ENCODE measurements around the gene GRIA4. TPM values are rescaled to one million over a fixed set of nuclear protein-coding genes. Genes with fewer than 3 reads are reported as not detected.

The GRIA4 gene
- total and polyA plus RNA-seq, 7 donors = 0.03 to 0.17 (median 0.06) TPM; not detected in 4

GRCh38 chr11:105673089-105673488 lies 63.2 kb downstream of the GRIA4 start:
- Histone ChIP-seq H3K4me3 (no peak overlapping the region), H3K36me3 (ENCODE audit: insufficient read depth in 1 of 2, low read depth in 1 of 2) (no peaks in the 10 kb centered on the region), H3K9me3 (no peaks in the 10 kb centered on the region), H3K27ac (no peak overlapping the region), H3K4me1 (no peaks in the 10 kb centered on the region), H3K27me3 (ENCODE audit: insufficient read depth in 3 of 3, low read length in 2 of 3) (no peaks in the 10 kb centered on the region)
- ATAC-seq (no peak), DNase-seq (no peak)
- intact Hi-C loops (cut with DNase I) = no loop called here
- WGBS, 3 donors = 25 to 28% (median 28%) methylated on average over 3 of the region's 3 CpGs
- no peak for TF ChIP-seq CTCF (IDR thresholded peaks at IDR 0.05)

GRCh38 chr11:105689631-105690030 lies 79.8 kb downstream of the GRIA4 start:
- no peak overlapping the region for H3K27ac ChIP-seq
- intact Hi-C loops (cut with DNase I) = no loop called here
- H3K36me3 ChIP-seq (ENCODE audit: insufficient read depth in 1 of 2, low read depth in 1 of 2) = no peaks in the 10 kb centered on the region
- no peaks in the 10 kb centered on the region for H3K9me3 ChIP-seq
- no peaks in the 10 kb centered on the region for H3K4me1 ChIP-seq
- no peak for TF ChIP-seq CTCF (IDR thresholded peaks at IDR 0.05)
- no peaks in the 10 kb centered on the region for H3K27me3 ChIP-seq (ENCODE audit: insufficient read depth in 3 of 3, low read length in 2 of 3)
- no peak for DNase-seq
- H3K4me3 ChIP-seq = no peak overlapping the region
- 57 to 73% (median 66%) methylated on average over 2 of the region's 2 CpGs for WGBS, 3 donors
- no peak for ATAC-seq

- no peak for ATAC-seq
- TF ChIP-seq CTCF (IDR thresholded peaks at IDR 0.05) = no peak
- intact Hi-C loops (cut with DNase I) = no loop called here
Observed at GRCh38 chr11:105690467-105690866, 80.6 kb downstream of the GRIA4 start.

GRCh38 chr11:105693075-105693759 lies 83.3 kb downstream of the GRIA4 start:
- intact Hi-C loops (cut with DNase I) = no loop called here
- H3K27me3 ChIP-seq (ENCODE audit: insufficient read depth in 3 of 3, low read length in 2 of 3) = no peaks in the 10 kb centered on the region
- H3K9me3 ChIP-seq = no peaks in the 10 kb centered on the region
- no peak for DNase-seq
- no peaks in the 10 kb centered on the region for H3K4me1 ChIP-seq
- no peak for TF ChIP-seq CTCF (IDR thresholded peaks at IDR 0.05)
- WGBS, 3 donors = 65 to 72% (median 67%) methylated on average over 2 of the region's 2 CpGs
- H3K4me3 ChIP-seq = no peak overlapping the region
- no peak overlapping the region for H3K27ac ChIP-seq
- ATAC-seq = no peak
- no peaks in the 10 kb centered on the region for H3K36me3 ChIP-seq (ENCODE audit: insufficient read depth in 1 of 2, low read depth in 1 of 2)

More at GRCh38 chr11:105690467-105690866, 80.6 kb downstream of the GRIA4 start:
- DNase-seq = no peak
- Histone ChIP-seq H3K9me3 (no peaks in the 10 kb centered on the region), H3K27me3 (ENCODE audit: insufficient read depth in 3 of 3, low read length in 2 of 3) (no peaks in the 10 kb centered on the region), H3K36me3 (ENCODE audit: insufficient read depth in 1 of 2, low read depth in 1 of 2) (no peaks in the 10 kb centered on the region), H3K4me3 (no peak overlapping the region), H3K4me1 (no peaks in the 10 kb centered on the region), H3K27ac (no peak overlapping the region)
- WGBS, 3 donors = 69 to 81% (median 74%) methylated on average over 1 of the region's 1 CpG

- ATAC-seq = no peak
- no peak for TF ChIP-seq CTCF (IDR thresholded peaks at IDR 0.05)
- WGBS, 3 donors = 88 to 96% (median 93%) methylated on average over 2 of the region's 2 CpGs
Observed at GRCh38 chr11:105696000-105696399, 86.1 kb downstream of the GRIA4 start.

More at GRCh38 chr11:105696000-105696399, 86.1 kb downstream of the GRIA4 start:
- no peaks in the 10 kb centered on the region for H3K36me3 ChIP-seq (ENCODE audit: insufficient read depth in 1 of 2, low read depth in 1 of 2)
- no peaks in the 10 kb centered on the region for H3K9me3 ChIP-seq
- H3K4me3 ChIP-seq = no peak overlapping the region
- no peaks in the 10 kb centered on the region for H3K27me3 ChIP-seq (ENCODE audit: insufficient read depth in 3 of 3, low read length in 2 of 3)
- H3K27ac ChIP-seq = no peak overlapping the region
- intact Hi-C loops (cut with DNase I) = no loop called here
- H3K4me1 ChIP-seq = no peaks in the 10 kb centered on the region
- DNase-seq = no peak

Data from psoas muscle (tissue), 8 donors.